ENCODE measurements around the gene MTHFS.

The MTHFS gene

GRCh38 chr15:79811406-79812405 lies 85.1 kb downstream of the MTHFS start:
- peak; percentile 47 for DNase-seq

GRCh38 chr15:79804838-79805237 lies 92.0 kb downstream of the MTHFS start:
- DNase-seq: no peak

GRCh38 chr15:79798311-79798710 lies 98.5 kb downstream of the MTHFS start:
- no peak for DNase-seq

Data from NCI-H345 (cell line).